ENCODE measurements around the gene ADRA2C.

DNA sequence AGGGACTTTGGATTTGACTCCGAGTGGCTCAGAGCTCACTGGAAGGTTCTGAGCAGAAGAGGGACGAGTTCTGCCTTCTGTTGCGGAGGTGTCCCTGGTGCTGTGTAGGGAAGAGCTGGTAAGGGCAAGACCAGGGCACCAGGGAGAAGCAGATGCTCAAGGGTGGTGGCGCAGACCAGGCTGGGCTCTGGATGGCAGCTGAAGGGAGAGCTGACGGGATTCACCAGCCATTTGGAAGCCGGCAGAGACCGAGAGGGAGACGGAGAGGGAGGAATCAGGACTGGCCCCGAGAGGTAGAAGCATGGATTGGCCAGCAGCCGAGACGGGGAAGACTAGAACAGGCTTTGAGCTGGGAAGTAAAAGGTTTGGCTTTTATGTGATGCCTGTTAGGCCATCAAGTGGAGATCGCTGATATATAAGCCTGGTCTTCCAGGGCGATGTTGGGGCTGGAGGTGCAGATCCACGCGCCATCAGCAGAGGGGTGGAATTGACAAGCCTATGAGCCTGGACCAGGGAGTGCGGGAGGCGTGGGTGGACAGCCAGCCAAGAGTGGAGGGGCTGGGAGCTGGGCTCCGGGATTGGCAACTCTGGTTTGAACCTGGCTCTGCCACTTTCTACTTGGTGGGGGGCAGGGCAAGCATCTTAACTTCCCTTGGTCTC lies 43.4 kb downstream of the ADRA2C start:
- TF ChIP-seq, protein P1, sequence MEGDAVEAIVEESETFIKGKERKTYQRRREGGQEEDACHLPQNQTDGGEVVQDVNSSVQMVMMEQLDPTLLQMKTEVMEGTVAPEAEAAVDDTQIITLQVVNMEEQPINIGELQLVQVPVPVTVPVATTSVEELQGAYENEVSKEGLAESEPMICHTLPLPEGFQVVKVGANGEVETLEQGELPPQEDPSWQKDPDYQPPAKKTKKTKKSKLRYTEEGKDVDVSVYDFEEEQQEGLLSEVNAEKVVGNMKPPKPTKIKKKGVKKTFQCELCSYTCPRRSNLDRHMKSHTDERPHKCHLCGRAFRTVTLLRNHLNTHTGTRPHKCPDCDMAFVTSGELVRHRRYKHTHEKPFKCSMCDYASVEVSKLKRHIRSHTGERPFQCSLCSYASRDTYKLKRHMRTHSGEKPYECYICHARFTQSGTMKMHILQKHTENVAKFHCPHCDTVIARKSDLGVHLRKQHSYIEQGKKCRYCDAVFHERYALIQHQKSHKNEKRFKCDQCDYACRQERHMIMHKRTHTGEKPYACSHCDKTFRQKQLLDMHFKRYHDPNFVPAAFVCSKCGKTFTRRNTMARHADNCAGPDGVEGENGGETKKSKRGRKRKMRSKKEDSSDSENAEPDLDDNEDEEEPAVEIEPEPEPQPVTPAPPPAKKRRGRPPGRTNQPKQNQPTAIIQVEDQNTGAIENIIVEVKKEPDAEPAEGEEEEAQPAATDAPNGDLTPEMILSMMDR (IDR thresholded peaks at IDR 0.05): no peak
- TF ChIP-seq EP300 (IDR thresholded peaks at IDR 0.05; ENCODE audit: low read depth) (no peak), POLR2A (IDR thresholded peaks at IDR 0.05) (no peak), POLR2AphosphoS5 (IDR thresholded peaks at IDR 0.05) (no peak)
